M059J (cell line): ENCODE measurements around the gene KRTAP12-3. TPM values are rescaled to one million over a fixed set of nuclear protein-coding genes. Genes with fewer than 3 reads are reported as not detected.
"Not testable (repeated sequence)": the region's sequence is repeated elsewhere in the genome, so short reads cannot be mapped to it uniquely, and the experiment has no call there.

Experiments
- DNase-seq: peaks from one replicate; pipeline ENCODE4 v3.0.0-alpha.2; 2012; ENCODE audit warnings: low read depth
- total RNA-seq: library from RNA; depleted of rRNA; stranded (reverse); fragments of >200 nt; shearing (Covaris generic); gene quantifications from 2 replicates; pipeline ENCODE4 v1.2.3, GENCODE V29; 2014

KRTAP12-3 gene
- total RNA-seq, 1 experiment from 2014 or later: not detected

DNA sequence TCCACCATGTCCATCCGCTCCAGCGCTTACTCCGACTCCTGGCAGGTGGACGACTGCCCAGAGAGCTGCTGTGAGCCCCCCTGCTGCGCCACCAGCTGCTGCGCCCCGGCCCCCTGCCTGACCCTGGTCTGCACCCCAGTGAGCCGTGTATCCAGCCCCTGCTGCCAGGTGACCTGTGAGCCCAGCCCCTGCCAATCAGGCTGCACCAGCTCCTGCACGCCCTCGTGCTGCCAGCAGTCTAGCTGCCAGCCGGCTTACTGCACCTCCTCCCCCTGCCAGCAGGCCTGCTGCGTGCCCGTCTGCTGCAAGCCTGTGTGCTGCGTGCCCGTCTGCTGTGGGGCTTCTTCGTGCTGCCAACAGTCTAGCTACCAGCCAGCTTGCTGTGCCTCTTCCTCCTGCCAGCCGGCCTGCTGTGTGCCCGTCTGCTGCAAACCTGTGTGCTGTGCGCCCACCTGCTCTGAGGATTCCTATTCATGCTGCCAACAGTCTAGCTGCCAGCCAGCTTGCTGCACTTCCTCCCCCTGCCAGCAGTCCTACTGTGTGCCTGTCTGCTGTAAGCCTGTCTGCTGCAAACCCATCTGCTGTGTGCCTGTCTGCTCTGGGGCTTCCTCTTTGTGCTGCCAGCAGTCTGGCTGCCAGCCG, 30.4 kb upstream of the KRTAP12-3 start:
- DNase-seq: not testable (repeated sequence)

DNA sequence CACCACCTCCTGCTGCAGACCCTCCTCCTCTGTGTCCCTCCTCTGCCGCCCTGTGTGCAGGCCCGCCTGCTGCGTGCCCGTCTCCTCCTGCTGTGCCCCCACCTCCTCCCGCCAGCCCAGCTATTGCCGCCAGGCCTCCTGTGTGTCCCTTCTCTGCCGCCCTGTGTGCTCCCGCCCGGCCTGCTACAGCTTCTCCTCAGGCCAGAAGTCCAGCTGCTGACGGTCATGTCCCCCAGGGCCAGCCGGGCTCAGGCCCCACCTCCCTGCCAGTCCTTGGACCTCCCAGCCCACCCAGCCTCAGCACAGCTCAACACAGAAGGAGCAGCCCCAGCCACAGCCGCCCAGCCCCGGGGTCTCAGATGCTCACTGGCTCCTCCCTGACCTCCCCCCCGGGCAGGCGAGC, 29.9 kb upstream of the KRTAP12-3 start:
- DNase-seq: not testable (repeated sequence)

DNA sequence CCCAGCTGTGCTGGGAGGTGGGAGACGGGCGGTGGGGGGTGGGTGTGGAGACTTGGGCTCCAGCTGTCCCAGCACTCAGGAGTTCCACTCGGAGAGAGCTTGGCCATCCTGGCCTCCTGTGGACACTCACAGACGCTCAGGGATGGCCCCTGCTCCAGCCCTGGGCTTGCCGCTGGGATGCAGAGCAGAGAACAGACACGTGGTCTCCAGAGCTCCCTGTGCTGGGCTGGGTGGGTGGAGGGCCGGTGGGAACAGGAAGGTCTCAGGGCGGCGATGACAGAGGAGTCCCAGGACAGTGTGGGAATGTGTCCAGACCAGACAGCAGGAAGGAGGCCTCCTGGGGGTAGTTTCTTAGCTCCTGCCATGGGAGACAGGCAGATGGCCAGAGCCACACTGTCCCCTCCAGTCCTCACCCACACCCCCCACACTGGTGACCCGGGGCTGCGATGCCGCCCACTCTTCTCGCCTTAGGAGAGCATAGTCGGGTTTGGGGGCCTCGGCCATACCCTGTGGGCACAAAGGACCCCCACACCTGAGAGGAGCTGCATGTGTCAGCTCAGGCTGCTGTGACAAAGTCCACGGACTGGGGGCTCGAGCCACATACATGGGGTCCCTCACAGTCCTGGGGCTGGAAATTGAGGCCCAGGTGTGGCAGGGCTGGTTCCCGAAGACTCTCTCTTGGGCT, 28.9 kb upstream of the KRTAP12-3 start:
- DNase-seq: no peak

DNA sequence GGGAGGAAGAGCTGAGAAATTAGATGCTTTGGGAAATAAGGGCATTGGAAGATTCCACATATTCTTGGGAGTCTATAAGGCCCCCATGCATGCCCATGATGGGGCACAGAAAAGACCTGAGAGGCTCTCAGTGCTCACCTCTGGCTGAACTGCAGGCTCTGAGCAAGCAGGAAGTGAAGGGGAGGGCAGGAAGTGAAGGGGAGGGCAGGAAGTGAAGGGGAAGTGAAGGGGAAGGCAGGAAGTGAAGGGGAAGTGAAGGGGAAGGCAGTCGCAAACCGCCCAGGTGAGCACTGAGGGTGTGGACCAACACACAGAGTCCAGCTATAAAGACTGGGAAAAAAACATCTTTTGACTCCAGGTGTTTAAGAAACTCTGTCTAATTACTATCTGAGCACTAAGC, 27.3 kb upstream of the KRTAP12-3 start:
- no peak for DNase-seq

DNA sequence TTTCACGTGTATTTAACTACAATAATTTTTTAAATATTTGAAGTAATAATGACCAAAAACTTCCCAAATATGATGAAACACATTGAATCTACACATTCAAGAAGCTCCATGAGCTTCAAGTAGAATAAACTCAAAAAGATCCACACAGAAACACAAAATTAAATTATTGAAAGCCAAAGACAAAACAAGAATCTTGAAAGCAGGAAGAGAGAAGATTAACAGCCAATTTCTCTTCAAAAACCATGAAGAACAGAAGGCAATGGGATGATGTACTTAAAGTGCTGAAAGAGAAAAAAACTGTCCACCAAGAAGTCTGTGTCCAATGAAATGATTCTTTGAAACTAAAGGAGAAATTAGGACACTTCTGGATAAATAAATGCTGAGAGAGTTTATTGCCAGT, 25.7 kb upstream of the KRTAP12-3 start:
- DNase-seq: no peak

DNA sequence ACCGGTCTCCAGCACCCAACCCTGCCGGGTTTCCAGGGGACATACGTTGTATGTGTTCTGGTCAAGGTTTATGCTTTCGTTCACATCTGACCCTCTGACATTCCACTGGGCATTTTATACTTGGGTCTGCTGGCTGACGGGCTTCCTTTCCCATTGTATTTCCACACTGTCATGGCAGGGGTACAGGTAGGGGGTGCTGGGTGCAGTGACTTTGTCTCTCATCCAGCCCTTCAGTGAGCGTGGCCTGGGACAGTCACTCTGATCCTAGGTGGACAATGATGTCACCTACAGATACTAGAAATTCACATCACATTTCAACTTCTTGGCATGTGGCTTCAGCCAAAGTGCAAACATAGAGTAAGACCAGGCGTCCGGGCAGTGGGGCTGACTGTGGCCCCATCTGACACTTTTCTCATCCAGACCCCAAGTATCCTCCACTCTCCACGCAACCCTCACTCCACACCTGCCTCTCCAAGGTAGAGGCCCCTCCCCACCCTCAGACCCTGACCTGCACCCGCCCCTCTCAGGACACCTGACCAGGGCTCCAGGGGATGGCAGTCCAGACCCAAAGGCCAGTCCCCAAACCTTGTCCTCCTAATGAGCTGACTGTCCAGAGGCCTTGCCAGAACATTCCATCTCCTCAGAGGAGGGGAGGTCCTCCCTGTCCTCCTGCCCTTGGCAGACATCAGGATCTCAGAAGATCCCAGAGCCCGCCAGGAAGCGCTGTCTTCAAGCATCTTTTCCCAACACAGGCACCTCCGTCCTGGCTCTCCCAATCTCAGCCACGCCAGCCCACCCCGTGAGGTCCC, 21.3 kb upstream of the KRTAP12-3 start:
- no peak for DNase-seq

DNA sequence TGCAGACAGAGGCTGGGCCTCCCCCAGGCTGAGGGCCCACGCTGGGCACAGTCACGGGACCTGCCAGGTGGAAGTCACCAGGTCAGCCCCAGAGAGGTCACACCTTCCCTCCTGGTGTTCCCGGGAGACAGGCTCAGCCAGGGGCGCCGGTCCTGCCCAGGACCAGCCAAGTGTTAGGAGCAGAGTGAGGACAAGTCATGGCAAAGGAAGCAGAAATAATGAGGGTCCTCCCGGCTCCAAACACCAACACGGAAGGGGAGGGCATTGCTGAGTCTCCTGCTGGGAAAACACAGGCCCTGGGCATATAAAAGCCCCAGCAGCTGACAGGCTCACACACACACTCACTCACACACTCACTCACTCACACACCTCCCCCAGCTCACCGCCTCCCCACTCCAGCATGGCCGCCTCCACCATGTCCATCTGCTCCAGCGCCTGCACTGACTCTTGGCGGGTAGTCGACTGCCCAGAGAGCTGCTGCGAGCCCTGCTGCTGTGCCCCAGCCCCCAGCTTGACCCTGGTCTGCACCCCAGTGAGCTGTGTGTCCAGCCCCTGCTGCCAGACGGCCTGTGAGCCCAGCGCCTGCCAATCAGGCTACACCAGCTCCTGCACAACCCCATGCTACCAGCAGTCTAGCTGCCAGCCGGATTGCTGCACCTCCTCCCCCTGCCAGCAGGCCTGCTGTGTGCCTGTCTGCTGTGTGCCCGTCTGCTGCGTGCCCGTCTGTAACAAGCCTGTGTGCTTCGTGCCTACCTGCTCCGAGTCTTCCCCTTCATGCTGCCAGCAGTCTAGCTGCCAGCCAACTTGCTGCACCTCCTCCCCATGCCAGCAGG, 20.5 kb upstream of the KRTAP12-3 start, which contains the start of gene KRTAP10-10:
KRTAP10-10 (plus strand) TSS at position 339 of the 833 bp plus-strand sequence; CDS start at position 401, 62 bp downstream.
- no peak for DNase-seq

DNA sequence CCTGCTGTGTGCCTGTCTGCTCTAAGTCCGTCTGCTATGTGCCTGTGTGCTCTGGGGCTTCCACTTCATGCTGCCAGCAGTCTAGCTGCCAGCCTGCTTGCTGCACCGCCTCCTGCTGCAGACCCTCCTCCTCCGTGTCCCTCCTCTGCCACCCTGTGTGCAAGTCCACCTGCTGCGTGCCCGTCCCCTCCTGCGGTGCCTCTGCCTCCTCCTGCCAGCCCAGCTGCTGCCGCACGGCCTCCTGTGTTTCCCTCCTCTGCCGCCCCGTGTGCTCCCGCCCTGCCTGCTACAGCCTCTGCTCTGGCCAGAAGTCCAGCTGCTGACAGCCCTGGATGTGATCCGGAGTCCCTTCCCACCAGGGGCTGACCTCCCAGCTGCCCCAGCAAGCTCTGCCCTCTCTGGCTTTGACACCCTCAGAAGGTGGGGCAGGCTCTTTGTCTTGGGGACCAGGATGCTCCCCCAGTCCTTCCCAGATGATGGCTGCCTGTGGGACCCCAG, 19.8 kb upstream of the KRTAP12-3 start:
- not testable (repeated sequence) for DNase-seq

DNA sequence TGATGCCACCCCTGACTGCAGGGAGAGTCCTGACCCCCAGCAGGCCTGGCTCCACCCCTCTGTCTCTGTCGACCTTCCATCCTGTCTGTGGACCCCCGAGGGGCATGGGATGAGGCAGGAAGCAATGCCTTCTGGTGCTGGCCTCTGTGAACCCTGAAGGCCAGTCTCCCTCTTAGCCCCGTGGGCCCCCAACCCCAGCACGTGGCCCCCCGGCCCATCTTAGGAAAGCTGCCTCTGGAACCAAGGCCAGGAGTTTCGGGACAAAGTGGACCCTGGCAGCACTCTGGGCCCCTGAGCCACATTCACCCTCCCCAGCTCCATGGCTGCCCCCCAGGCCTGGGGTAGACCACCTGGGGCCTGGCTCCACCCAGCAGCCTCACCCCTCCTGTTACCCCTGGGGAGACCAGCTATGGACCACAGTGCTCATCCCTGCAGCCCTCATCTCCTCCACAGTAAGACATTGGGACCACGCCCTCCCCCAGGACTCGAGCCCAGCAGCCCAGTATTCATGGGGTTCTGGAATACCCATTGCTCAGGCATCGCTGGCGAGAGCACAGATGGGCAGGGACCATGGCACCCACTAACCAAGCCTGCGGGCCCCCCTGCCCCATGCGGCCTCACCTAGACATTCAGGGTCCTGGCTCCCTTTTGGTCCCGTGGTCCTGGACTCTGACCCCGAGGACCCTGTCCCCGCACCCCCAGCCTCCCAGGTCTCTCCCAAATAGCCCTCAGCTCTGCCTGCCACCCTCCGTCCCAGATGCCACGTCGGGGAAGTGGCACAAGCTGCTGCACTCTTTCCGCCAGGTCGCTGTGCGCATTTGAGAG, 19.0 kb upstream of the KRTAP12-3 start:
- not testable (repeated sequence) for DNase-seq

DNA sequence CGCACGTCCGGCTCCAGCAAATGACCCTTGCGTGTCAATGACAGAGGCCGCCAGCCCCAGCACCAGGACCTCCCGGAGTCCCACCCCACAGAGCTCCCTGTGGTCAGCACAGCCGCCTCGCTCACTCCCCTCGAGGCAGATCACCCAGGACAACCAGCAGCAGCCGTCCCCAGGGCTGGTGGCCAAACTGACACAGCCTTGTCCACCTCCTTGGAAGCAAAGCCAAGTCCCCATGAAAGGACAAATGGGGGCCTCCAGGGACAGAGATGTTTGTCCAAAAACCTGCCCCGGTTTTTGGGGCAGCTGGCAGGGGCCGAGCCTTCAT, 18.4 kb upstream of the KRTAP12-3 start:
- no peak for DNase-seq

DNA sequence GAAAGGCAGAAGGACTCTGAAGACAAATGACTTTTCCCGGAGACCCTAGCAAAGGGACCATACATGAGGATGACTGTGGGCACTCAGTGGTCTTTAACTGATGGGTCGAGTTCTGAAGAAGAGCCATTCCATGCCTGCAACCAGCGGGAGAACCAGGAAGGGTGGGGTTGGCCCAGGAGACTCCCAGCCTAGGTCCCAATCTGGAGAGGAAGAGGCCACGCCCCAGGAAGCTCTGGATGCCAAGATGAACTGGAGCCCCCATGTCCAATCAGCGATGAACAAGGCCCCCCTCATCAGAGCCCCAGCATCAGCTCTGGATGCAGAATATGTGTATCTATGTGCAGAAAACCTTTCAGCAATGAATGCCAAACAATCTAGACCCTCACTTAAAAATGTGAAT, 17.0 kb upstream of the KRTAP12-3 start:
- no peak for DNase-seq

DNA sequence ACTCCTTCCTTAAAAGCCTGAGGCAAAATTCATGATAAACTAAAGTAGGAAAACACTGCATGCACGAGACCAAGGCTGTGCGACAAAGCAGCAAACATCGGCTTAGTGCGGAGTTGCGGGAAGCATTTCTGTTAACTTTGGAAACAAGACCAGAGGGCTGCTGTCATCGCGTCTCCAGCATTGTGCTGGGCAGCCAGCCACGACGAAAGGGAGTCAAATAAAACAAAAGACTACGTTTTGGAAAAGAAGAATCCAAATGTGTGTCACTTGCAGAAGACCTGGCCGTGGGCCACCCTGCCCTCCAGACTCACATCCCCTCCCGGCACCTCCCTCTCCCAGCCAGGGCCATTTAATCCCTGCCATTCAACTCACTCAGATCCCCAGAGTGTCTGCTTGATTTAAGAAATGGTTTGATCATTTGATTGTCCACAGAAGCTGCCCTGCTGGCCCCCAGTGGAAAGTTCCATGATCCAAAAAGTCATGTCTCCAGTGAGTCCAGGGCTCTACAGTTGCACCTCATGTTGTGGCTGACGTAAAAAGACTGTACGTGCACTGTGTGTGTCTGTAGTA, 13.9 kb upstream of the KRTAP12-3 start:
- DNase-seq: no peak

DNA sequence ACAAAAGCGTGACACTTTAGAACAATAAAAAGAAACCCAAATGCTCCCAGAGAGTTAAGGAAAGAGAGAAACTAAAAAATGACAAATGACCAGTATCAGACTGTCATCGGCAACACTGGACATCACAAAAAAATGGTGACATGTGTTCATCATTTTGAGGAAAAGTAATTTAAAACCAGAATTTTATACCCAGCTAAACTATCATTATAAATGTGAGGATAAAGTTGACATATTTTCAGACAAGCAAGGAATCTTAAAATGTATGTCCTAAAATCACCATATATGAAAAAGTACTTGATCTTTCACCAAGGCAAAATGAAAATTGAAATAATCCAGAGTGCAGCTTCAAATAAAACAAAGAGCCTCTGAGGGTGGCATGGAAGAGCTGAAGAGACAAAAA, 12.9 kb upstream of the KRTAP12-3 start:
- no peak for DNase-seq

DNA sequence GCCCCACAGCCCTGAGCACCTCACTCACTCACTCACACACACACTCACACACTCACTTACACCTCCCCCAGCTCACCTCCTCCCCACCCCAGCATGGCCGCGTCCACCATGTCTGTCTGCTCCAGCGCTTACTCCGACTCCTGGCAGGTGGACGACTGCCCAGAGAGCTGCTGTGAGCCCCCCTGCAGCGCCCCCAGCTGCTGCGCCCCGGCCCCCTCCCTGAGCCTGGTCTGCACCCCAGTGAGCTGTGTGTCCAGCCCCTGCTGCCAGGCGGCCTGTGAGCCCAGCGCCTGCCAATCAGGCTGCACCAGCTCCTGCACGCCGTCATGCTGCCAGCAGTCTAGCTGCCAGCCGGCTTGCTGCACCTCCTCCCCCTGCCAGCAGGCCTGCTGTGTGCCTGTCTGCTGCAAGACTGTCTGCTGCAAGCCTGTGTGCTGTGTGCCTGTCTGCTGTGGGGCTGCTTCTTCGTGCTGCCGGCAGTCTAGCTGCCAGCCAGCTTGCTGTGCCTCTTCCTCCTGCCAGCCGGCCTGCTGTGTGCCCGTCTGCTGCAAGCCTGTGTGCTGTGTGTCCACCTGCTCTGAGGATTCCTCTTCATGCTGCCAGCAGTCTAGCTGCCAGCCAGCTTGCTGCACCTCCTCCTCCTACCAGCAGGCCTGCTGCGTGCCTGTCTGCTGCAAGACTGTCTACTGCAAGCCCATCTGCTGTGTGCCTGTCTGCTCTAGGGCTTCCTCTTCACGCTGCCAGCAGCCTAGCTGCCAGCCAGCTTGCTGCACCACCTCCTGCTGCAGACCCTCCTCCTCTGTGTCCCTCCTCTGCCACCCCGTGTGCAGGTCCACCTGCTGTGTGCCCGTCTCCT, 11.1 kb upstream of the KRTAP12-3 start, which contains the start of gene KRTAP10-11:
KRTAP10-11 (plus strand) TSS at position 49 of the 856 bp plus-strand sequence; CDS start at position 94, 45 bp downstream.
- DNase-seq: not testable (repeated sequence)

DNA sequence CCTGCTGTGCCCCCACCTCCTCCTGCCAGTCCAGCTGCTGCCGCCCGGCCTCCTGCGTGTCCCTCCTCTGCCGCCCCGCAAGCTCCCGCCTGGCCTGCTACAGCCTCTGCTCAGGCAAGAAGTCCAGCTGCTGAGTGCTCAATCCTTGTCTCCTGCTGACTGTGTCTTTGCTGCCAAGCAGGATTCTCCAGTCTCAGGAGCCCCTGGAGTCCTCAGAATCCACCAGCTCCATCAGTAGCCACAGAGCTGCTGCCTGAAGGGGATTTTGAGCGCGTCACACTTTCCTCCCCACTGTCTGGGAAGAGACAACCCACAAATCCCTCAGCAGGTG, 10.5 kb upstream of the KRTAP12-3 start:
- no peak for DNase-seq

DNA sequence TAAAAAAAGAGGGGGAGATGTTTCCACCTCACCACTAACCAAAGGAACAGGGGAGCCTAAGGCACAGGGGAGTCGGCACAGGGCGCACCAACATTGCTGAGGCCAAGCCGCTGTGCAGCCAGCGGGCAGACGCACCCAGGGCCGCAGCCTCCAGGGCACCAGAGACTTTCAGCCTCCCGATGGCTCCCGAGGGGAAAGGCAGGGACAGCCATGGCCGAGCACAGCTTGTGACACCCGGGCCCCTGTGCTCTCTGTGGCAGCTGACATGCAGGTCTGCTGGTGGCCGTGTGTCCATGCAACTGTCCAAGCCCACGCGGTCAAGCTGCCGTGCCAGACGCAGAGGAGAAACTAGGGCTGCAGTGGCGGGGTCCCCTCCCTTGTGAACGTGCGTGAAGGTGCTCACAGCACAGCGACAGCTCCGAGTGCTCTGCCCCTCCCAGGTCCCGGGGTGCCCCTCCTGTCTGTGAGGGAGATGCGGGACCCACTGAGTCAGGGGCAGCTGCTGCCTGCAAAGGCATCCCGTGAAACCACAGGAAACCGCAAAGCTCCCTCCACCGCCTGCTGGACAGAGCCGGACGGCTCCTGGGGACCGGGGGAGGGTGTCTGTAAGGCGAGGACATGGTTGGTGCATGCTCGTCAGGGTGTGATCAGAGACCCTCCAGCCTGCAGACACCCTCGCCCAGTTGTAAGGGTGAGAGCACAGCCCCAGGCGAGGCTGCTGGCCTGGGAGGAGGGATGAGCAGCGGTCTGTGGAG, 9.0 kb upstream of the KRTAP12-3 start:
- DNase-seq: no peak

DNA sequence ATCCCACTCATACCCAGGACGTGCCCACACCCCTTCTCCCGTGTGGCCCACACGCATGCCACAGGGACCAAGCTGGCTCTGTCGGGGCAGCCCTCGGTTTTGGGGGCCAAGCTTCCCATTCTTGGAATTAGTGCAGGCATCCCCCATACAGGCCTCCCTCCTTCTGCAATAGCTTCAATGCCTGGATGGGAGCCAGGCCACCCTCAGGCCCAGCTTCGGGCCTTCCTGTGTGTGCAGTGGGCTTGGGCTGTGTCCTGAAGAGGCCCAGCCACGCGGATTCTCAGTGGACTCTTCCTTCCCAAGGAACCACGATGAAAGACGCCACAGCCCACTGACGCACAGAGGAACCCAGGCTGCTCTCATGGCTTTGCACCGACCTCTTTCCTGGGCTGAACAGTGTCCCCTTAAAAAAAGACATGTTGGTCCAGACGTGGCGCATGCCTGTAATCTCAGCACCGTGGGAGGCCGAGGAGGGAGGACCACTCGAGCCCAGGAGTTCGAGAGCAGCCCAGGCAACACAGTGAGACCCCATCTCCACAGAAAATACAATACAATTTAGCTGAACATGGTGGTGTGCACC, 8.1 kb upstream of the KRTAP12-3 start:
- no peak for DNase-seq

DNA sequence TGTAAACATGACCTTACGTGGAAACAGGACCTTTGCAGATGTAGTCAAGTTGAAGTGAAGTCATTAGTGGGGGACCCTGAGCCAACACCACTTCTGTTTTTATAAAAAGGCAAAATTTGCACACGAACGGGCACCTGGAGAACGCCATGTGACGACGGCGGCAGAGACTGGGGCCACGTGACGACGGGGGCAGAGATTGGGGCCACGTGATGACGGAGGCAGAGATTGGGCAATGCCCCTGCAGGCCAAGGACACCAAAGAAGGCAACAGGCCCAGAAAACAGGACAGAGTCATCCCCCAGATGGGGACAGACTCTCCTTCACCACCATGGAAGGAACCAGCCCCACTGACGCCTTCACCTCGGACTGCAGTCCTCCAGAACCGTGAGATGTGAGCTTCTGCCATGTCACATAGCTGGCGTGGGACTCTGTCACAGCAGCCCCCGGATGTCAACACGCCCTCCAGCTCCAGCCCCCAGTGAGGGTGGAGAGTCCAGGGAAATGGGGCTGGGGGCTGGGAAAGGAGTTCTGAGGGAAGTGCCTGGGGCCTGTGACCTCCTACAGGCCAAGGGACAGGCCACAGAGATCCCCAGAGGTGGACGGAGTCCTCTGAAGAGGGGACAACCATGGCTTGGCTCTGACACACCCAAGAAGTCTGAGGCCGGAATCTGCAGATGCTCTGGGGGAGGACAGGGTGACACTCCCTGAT, 7.3 kb upstream of the KRTAP12-3 start:
- DNase-seq: no peak
